Measurements from ENCODE around the gene MUTYH. TPM values are rescaled to one million over a fixed set of nuclear protein-coding genes. Genes with fewer than 3 reads are reported as not detected.
A peak's percentile ranks its signal among the peaks of the same experiment; 100 is the strongest.

The MUTYH gene
- total RNA-seq, 1 donor from 2014 or later, result 55.6 TPM

GRCh38 chr1:45325851-45326506, 14.3 kb downstream of the MUTYH start:
- peaks cover 21% of the 10 kb centered on the region for H3K36me3 Mint-ChIP-seq (ENCODE audit: low read depth)

GRCh38 chr1:45322486-45323040, 17.7 kb downstream of the MUTYH start:
- Mint-ChIP-seq H3K36me3 (ENCODE audit: low read depth) (peaks cover under 1% of the 10 kb centered on the region), H3K27ac (no peak overlapping the region), H3K4me1 (peaks cover 8% of the 10 kb centered on the region), H3K27me3 (peaks cover 2% of the 10 kb centered on the region), H3K9me3 (no peaks in the 10 kb centered on the region), H3K4me3 (no peak overlapping the region)
- DNase-seq, result no peak
- intact Hi-C loops (cut with micrococcal nuclease), result no loop called here

More at GRCh38 chr1:45325851-45326506, 14.3 kb downstream of the MUTYH start:
- Mint-ChIP-seq H3K27me3 (peaks cover 2% of the 10 kb centered on the region), H3K27ac (peak overlapping the region; percentile 79), H3K9me3 (no peaks in the 10 kb centered on the region), H3K4me1 (peaks cover 23% of the 10 kb centered on the region), H3K4me3 (peak overlapping the region; percentile 86)
- DNase-seq, result no peak
- intact Hi-C loops (cut with micrococcal nuclease), result loop anchor here (1.0 to 2.0 kb wide), 3 partner anchors 8 to 21 kb away; partner anchors contain the start of genes MUTYH and TOE1

DNA sequence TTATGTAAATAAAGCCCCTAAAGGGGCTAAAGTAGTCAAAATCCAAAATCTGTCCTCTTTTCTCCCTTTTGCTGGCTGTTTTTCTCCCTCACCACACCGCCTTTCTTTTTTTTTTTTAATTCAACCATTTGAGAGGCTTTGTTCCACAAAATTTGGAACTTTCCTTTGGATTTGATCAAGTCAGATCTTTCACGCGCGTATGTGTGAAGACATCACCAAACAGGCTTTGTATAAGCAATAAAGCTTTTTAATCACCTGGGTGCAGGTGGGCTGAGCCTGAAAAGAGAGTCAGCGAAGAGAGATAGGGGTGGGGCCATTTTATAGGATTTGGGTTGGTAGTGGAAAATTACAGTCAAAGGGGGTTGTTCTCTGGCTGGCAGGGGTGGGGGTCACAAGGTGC, 18.8 kb downstream of the MUTYH start:
- Mint-ChIP-seq H3K27ac (no peak overlapping the region), H3K4me1 (peaks cover 7% of the 10 kb centered on the region), H3K36me3 (ENCODE audit: low read depth) (no peaks in the 10 kb centered on the region), H3K4me3 (no peak overlapping the region), H3K27me3 (peaks cover 2% of the 10 kb centered on the region), H3K9me3 (no peaks in the 10 kb centered on the region)
- no peak for DNase-seq
- intact Hi-C loops (cut with micrococcal nuclease), result no loop called here

GRCh38 chr1:45319761-45320160, 20.5 kb downstream of the MUTYH start:
- intact Hi-C loops (cut with micrococcal nuclease), result no loop called here
- Mint-ChIP-seq H3K27ac (no peak overlapping the region), H3K36me3 (ENCODE audit: low read depth) (no peaks in the 10 kb centered on the region), H3K27me3 (peaks cover 2% of the 10 kb centered on the region), H3K4me1 (no peaks in the 10 kb centered on the region), H3K9me3 (no peaks in the 10 kb centered on the region), H3K4me3 (no peak overlapping the region)
- no peak for DNase-seq

- Mint-ChIP-seq H3K4me1 (no peaks in the 10 kb centered on the region), H3K27ac (no peak overlapping the region), H3K4me3 (no peak overlapping the region), H3K9me3 (no peaks in the 10 kb centered on the region), H3K27me3 (peaks cover 2% of the 10 kb centered on the region), H3K36me3 (ENCODE audit: low read depth) (no peaks in the 10 kb centered on the region)
- no peak for DNase-seq
- intact Hi-C loops (cut with micrococcal nuclease), result no loop called here
Observed at GRCh38 chr1:45317166-45317565, 23.1 kb downstream of the MUTYH start.

DNA sequence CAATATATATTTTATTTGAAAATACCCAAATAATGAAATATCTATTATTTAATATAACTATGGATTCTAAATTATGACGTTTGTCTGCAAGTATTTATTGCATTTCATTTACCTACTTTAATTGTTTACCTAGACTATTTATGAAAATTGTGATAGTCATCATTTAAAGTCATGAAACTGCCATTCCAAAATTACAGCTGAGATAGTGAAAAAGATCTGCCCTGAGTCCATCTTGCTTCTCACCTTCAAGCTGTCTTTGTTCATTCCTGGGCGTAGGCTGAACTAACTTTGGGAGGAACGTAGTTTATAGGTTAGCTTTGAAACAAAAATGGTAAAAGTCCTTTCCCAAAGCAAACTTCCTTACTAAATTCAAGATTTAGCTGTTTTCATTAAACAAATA, 26.0 kb downstream of the MUTYH start:
- H3K9me3 Mint-ChIP-seq, result no peaks in the 10 kb centered on the region

GRCh38 chr1:45306905-45307304, 33.3 kb downstream of the MUTYH start:
- peaks cover 33% of the 10 kb centered on the region for H3K4me1 Mint-ChIP-seq
- H3K4me3 Mint-ChIP-seq, result no peak overlapping the region
- H3K9me3 Mint-ChIP-seq, result no peaks in the 10 kb centered on the region
- H3K27me3 Mint-ChIP-seq, result peaks cover 2% of the 10 kb centered on the region
- intact Hi-C loops (cut with micrococcal nuclease), result no loop called here
- no peaks in the 10 kb centered on the region for H3K36me3 Mint-ChIP-seq (ENCODE audit: low read depth)
- DNase-seq, result no peak
- H3K27ac Mint-ChIP-seq, result peak overlapping the region; percentile 85

More for the DNA sequence above, 26.0 kb downstream of the MUTYH start:
- H3K27ac Mint-ChIP-seq, result no peak overlapping the region
- H3K4me3 Mint-ChIP-seq, result no peak overlapping the region
- peaks cover 2% of the 10 kb centered on the region for H3K27me3 Mint-ChIP-seq
- H3K36me3 Mint-ChIP-seq (ENCODE audit: low read depth), result no peaks in the 10 kb centered on the region
- H3K4me1 Mint-ChIP-seq, result no peaks in the 10 kb centered on the region
- intact Hi-C loops (cut with micrococcal nuclease), result no loop called here
- no peak for DNase-seq

DNA sequence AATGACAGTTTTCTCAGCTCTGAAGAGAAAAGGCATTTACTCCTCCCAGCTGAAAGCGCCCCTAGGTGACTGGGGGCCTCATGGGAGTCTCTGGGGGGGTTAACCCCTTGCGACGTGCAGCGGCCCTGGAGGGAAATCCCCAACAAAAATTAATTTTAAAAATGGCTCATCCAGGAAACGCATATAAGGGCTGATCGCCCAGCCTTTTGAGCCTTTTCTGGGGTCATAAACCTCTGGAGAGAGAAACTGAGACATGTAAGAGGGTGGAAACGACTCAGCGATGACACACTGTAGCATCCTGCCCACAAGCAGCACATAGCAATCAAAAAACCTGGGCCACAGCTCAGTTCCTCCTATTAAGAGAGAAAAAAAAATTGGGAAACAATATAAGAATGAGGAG, 33.9 kb downstream of the MUTYH start:
- Mint-ChIP-seq H3K9me3 (no peaks in the 10 kb centered on the region), H3K27me3 (peaks cover under 1% of the 10 kb centered on the region), H3K27ac (peak overlapping the region; percentile 85), H3K36me3 (ENCODE audit: low read depth) (no peaks in the 10 kb centered on the region), H3K4me3 (peak overlapping the region; percentile 64), H3K4me1 (peaks cover 36% of the 10 kb centered on the region)
- DNase-seq, result peak; percentile 70
- intact Hi-C loops (cut with micrococcal nuclease), result no loop called here

GRCh38 chr1:45305231-45305630, 35.0 kb downstream of the MUTYH start:
- Mint-ChIP-seq H3K9me3 (no peaks in the 10 kb centered on the region), H3K4me1 (peaks cover 39% of the 10 kb centered on the region), H3K27ac (peak overlapping the region; percentile 35), H3K27me3 (no peaks in the 10 kb centered on the region), H3K36me3 (ENCODE audit: low read depth) (no peaks in the 10 kb centered on the region), H3K4me3 (peak overlapping the region; percentile 96)
- DNase-seq, result no peak
- intact Hi-C loops (cut with micrococcal nuclease), result loop anchor here (2.0 kb wide), 1 partner anchor 22 kb away; the partner anchor contains the start of gene HPDL

DNA sequence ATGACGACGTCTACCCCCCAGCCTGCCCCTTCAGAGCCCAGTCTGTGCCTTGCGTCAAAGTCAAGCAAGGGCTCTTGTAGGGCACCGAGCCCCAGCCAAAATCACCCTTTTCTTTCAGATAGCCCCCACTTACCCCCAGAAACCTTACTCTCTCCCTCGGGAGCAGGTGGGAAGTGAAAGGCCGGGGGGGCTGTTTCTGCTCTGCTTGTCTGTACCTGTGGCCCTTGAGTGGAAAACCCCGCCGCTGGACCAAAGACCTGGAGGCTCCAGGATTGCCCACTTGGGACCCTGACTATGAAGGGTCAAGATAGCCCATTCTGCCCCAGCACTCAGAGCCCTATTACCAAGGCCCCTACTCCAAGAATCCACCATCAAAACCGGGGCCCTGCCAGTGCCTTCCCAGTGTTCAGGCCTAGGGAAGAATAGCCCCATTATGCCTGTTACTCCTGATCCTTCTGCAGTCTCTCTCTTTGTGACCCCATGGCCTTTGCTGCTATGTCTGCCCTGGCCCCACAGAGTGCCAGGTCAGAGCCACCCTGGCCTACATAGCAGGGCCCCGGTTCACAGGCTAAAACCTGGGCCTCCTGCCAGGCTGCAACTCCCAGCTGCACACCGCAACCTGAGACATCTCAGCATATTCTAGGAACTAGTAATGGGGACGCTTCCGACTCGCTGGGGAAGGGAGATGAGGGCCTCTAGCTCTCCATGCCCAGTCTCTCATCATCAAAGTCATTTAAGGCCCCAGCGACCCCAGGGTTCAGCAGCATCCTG, 35.7 kb downstream of the MUTYH start:
- no peaks in the 10 kb centered on the region for H3K27me3 Mint-ChIP-seq
- H3K27ac Mint-ChIP-seq, result peak overlapping the region; percentile 97
- no peaks in the 10 kb centered on the region for H3K36me3 Mint-ChIP-seq (ENCODE audit: low read depth)
- intact Hi-C loops (cut with micrococcal nuclease), result loop anchor here (2.0 to 5.0 kb wide), 3 partner anchors 22 to 502 kb away; partner anchors contain the start of genes HPDL, NASP and PLK3
- H3K4me1 Mint-ChIP-seq, result peaks cover 39% of the 10 kb centered on the region
- no peak for DNase-seq
- peak overlapping the region; percentile 96 for H3K4me3 Mint-ChIP-seq
- H3K9me3 Mint-ChIP-seq, result no peaks in the 10 kb centered on the region

- intact Hi-C loops (cut with micrococcal nuclease), result loop anchor here (1.0 to 5.0 kb wide), 11 partner anchors 23 to 573 kb away; partner anchors contain the start of genes CCDC163, EIF2B3, HPDL and MMACHC
- peak; percentile 97 for DNase-seq
- no peaks in the 10 kb centered on the region for H3K27me3 Mint-ChIP-seq
- H3K9me3 Mint-ChIP-seq, result no peaks in the 10 kb centered on the region
- H3K4me1 Mint-ChIP-seq, result peaks cover 39% of the 10 kb centered on the region
- H3K27ac Mint-ChIP-seq, result peak overlapping the region; percentile 97
- H3K4me3 Mint-ChIP-seq, result peak overlapping the region; percentile 96
- H3K36me3 Mint-ChIP-seq (ENCODE audit: low read depth), result no peaks in the 10 kb centered on the region
Observed at GRCh38 chr1:45303520-45304310, 36.5 kb downstream of the MUTYH start.

GRCh38 chr1:45302505-45303150, 37.6 kb downstream of the MUTYH start:
- no peaks in the 10 kb centered on the region for H3K27me3 Mint-ChIP-seq
- no peaks in the 10 kb centered on the region for H3K36me3 Mint-ChIP-seq (ENCODE audit: low read depth)
- peak overlapping the region; percentile 96 for H3K4me3 Mint-ChIP-seq
- peak; percentile 54 for DNase-seq
- H3K4me1 Mint-ChIP-seq, result peaks cover 39% of the 10 kb centered on the region
- no peaks in the 10 kb centered on the region for H3K9me3 Mint-ChIP-seq
- intact Hi-C loops (cut with micrococcal nuclease), result loop anchor here (1.0 to 5.0 kb wide), 10 partner anchors 38 to 572 kb away; partner anchors contain the start of genes CCDC163, EIF2B3, MMACHC and MUTYH
- peak overlapping the region; percentile 63 for H3K27ac Mint-ChIP-seq

- Mint-ChIP-seq H3K4me3 (no peak overlapping the region), H3K9me3 (no peaks in the 10 kb centered on the region), H3K27ac (no peak overlapping the region), H3K36me3 (ENCODE audit: low read depth) (no peaks in the 10 kb centered on the region), H3K27me3 (no peaks in the 10 kb centered on the region), H3K4me1 (peaks cover 26% of the 10 kb centered on the region)
- intact Hi-C loops (cut with micrococcal nuclease), result loop anchor here (1.0 to 5.0 kb wide), 5 partner anchors 282 to 498 kb away; partner anchors contain the start of genes NASP and PLK3
- DNase-seq, result no peak
Observed at GRCh38 chr1:45300669-45300997, 39.6 kb downstream of the MUTYH start.

Data from activated CD4-positive, alpha-beta T cell treated with anti-CD3 and anti-CD28 coated beads, Interleukin-2, amount 10 ng/mL, durations not matched to agents 24 days and 14 days (primary cell).